ELF-1 (cell line): ENCODE measurements around the gene OR6B1.
"Not testable (repeated sequence)": the region's sequence is repeated elsewhere in the genome, so short reads cannot be mapped to it uniquely, and the experiment has no call there.

Experiments
- DNase-seq: peaks from one replicate; pipeline ENCODE4 v3.0.0-alpha.2; 2016; ENCODE audit warnings: low read depth, low spot score

Gene OR6B1

DNA sequence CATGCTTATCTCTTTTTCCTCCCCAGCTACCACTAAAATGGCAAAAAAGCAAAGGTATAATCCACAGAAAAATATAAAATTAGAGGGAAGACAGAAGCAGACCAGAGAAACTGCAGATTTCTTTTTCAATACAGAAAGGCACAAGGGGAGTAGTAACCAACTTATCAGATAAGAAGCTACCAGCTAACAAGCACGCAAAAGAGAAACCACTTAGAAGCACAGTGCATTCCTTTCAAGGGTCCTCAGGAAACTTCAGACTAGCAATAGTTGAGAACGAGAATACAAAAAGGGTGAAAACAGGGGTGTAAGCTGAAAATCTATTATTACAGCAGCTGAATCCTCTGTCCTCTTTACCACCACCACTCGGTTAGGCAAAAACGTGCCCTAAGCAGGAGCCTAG, 38.8 kb downstream of the OR6B1 start:
- DNase-seq: no peak

DNA sequence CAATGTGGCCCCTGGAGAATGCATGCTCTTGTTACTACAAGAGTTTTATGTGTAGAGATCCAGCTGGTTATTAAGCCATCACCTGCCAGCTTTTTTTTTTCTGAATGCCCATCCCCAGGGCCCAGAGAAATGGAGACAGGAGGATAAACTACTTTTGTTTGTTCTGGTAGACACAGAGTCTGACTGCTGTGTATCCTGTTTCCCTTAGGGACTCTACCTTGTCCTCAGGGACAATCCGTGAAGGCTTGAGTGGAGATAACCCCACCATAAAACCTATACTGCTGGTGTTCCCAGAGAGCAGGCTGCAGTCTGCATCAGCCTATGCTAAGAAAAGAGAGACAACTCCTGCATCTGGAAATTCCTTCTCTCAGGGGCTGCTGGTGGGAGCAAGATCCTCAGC, 48.5 kb downstream of the OR6B1 start, which contains the start of gene OR2A5:
Gene OR2A5, plus strand, starts transcription at position 301 of the 400 bp plus-strand sequence. CDS start 1,454 bp downstream, outside the sequence.
- peak; percentile 19 for DNase-seq

DNA sequence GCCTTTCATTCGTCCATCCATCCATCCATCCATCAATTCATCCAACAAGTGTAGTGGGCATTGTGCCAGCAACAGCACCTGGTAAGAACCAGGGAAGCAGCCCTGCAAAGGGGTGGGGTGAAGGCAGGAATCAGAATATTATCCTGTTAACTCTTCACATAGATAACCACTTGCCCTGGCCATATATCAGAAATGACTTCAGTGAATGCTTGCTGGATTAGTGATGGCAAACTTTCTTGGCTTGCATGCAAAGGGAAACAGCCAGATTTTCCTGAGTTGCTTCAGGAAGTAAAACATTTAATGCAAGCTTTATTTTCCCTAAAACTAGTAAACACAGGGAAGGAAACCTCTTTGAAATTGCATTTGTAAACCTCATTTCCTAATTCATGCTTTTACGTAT, 49.4 kb downstream of the OR6B1 start:
- no peak for DNase-seq

DNA sequence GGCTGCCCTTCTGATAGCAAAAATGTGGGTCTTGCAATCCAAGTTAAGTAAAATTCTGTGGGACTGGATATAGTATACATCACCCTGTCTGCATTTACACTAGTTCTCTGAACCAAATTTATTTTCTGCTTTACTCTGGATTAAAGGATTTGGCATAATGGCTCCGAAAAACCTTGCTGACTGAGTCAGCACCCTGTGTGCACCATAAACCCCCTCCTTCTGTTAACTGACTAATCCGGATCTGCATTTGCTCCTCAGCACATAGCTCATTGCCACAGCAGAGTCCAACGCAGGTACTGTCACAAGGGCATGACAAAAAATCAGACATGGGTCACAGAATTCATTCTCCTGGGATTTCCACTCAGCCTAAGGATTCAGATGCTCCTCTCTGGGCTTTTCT, 50.0 kb downstream of the OR6B1 start:
- DNase-seq: peak; percentile 14

DNA sequence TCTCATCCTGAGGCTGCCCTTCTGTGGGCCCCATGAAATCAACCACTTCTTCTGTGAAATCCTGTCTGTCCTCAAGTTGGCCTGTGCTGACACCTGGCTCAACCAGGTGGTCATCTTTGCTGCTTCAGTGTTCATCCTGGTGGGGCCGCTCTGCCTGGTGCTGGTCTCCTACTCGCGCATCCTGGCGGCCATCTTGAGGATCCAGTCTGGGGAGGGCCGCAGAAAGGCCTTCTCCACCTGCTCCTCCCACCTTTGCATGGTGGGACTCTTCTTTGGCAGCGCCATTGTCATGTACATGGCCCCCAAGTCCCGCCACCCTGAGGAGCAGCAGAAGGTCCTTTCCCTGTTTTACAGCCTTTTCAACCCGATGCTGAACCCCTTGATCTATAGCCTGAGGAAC, 50.8 kb downstream of the OR6B1 start:
- DNase-seq: not testable (repeated sequence)

DNA sequence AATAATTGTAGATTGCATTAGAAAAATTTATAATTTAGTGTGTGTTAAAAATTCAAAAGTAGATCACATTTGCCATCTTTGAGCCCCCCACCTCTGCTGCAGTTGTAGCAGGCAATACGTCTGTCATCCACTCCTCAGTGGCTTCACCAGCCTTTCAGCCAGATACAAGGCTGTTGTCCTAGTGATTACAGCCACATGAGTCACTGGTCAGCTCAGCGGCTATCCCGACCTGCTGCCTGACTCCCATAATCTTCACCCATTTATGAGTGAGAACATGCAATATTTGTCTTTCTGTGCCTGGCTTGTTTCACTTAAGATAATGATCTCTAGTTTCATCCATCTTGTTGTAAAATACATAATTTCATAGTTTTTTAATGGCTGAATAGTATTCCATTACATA, 57.8 kb downstream of the OR6B1 start:
- no peak for DNase-seq
